Measurements from ENCODE around the gene ADAMTS18. TPM values are rescaled to one million over a fixed set of nuclear protein-coding genes. Genes with fewer than 3 reads are reported as not detected.

The ADAMTS18 gene
- polyA plus RNA-seq, 1 of the 3 experiments (the other 2 are of a cell fraction), result under 0.01 TPM

DNA sequence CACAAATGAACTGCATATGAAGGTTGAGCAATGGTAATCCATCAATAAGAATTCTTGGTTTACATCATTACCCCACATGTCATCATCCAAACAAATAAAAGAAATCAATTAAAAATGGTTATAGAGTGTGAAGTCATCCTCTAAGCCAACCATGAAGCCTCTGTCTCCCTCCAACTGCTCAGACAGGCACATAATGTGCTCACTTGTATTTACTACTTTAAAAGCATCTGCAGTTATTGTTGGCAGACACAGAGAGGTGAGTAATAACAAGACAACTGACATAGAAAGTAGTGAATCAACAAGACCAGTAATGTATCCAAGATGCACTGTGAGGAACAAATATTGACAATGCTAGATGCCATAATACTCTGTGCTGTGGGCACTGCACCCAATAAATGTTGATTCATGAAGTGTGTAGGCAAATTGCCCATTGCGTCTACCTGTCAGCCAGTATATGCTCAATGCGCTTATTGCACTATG, 20.0 kb downstream of the ADAMTS18 start:
- ChIA-PET POLR2A (no interaction called here), CTCF (interaction anchor here (1.2 kb wide), 1 partner anchor 347 kb away, joined by 3 read pairs; no protein-coding TSS in a partner anchor)
- H3K27ac ChIP-seq (ENCODE audit: low read depth in 2 of 2, low read length in 1 of 2), result no peak overlapping the region
- no peaks in the 10 kb centered on the region for H3K27me3 ChIP-seq (ENCODE audit: insufficient read depth)
- H3K4me2 ChIP-seq, result no peak overlapping the region
- H3K79me2 ChIP-seq (ENCODE audit: insufficient read depth), result no peaks in the 10 kb centered on the region
- H3K4me3 ChIP-seq (ENCODE audit: low read depth in 2 of 2, low read length in 1 of 2), result no peak overlapping the region
- H2AFZ ChIP-seq (ENCODE audit: low read depth), result no peak overlapping the region
- TF ChIP-seq MAX (IDR thresholded peaks at IDR 0.05; ENCODE audit: low read depth) (no peak), YY1 (IDR thresholded peaks at IDR 0.05; ENCODE audit: low read depth) (no peak), FOSL2 (IDR thresholded peaks at IDR 0.05; ENCODE audit: borderline replicate concordance, low read depth) (no peak), SIN3A (IDR thresholded peaks at IDR 0.05; ENCODE audit: borderline replicate concordance, low read depth, low read length) (no peak), TCF12 (IDR thresholded peaks at IDR 0.05) (no peak), IRF3 (IDR thresholded peaks at IDR 0.05; ENCODE audit: low read depth, low read length) (no peak), GATA2 (CRISPR knock-in tag; IDR thresholded peaks at IDR 0.05) (no peak), REST (IDR thresholded peaks at IDR 0.05; ENCODE audit: low read depth, low read length) (no peak), GABPA (IDR thresholded peaks at IDR 0.05; ENCODE audit: low read depth) (no peak), NRF1 (IDR thresholded peaks at IDR 0.05; ENCODE audit: low read depth, low read length) (no peak), FOXM1 (IDR thresholded peaks at IDR 0.05; ENCODE audit: low read depth) (no peak), PBX3 (IDR thresholded peaks at IDR 0.05) (no peak), RCOR1 (IDR thresholded peaks at IDR 0.05; ENCODE audit: low read length) (no peak), USF1 (IDR thresholded peaks at IDR 0.05; ENCODE audit: borderline replicate concordance, low read depth) (no peak), POLR2AphosphoS5 (IDR thresholded peaks at IDR 0.05; ENCODE audit: low read depth, low read length) (no peak)
- TF ChIP-seq, protein P1, sequence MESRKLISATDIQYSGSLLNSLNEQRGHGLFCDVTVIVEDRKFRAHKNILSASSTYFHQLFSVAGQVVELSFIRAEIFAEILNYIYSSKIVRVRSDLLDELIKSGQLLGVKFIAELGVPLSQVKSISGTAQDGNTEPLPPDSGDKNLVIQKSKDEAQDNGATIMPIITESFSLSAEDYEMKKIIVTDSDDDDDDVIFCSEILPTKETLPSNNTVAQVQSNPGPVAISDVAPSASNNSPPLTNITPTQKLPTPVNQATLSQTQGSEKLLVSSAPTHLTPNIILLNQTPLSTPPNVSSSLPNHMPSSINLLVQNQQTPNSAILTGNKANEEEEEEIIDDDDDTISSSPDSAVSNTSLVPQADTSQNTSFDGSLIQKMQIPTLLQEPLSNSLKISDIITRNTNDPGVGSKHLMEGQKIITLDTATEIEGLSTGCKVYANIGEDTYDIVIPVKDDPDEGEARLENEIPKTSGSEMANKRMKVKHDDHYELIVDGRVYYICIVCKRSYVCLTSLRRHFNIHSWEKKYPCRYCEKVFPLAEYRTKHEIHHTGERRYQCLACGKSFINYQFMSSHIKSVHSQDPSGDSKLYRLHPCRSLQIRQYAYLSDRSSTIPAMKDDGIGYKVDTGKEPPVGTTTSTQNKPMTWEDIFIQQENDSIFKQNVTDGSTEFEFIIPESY (IDR thresholded peaks at IDR 0.05; ENCODE audit: borderline replicate concordance, low read depth), result no peak
- no peak for DNase-seq
- WGBS (ENCODE audit: low lambda C conversion rate), result 60% methylated on average over 2 of the region's 2 CpGs
- no peak overlapping the region for H3K9ac ChIP-seq
- no peaks in the 10 kb centered on the region for H3K9me2 ChIP-seq
- H3F3A ChIP-seq (replicated peaks; ENCODE audit: insufficient read depth), result no peaks in the 10 kb centered on the region
- no peaks in the 10 kb centered on the region for H4K20me1 ChIP-seq (ENCODE audit: insufficient read depth)
- no peaks in the 10 kb centered on the region for H3K36me3 ChIP-seq (replicated peaks in 1 of 2; ENCODE audit: control insufficient read depth in 1 of 2, insufficient read depth in 2 of 2, low read length in 1 of 2)
- no peaks in the 10 kb centered on the region for H3K4me1 ChIP-seq (ENCODE audit: control insufficient read depth in 1 of 2, insufficient read depth in 2 of 2, low read depth in 1 of 2, low read length in 1 of 2)
- H3K9me3 ChIP-seq, result no peaks in the 10 kb centered on the region
